T-helper 17 cell (primary cell): ENCODE measurements around the gene COPE. TPM values are rescaled to one million over a fixed set of nuclear protein-coding genes. Genes with fewer than 3 reads are reported as not detected.

ENCODE experiments used
- ATAC-seq: fragments of 150-1000 bp; cut with Tn5 transposase; 2 replicates; pipeline ENCODE4 v1.10.0; 2021; ENCODE audit warnings: mild to moderate bottlenecking, moderate library complexity
- DNase-seq, 3 donors: peaks; one replicate each; pipeline versions ENCODE4 v3.0.0 to v3.0.0-alpha.2; 2020 to 2021
- H3K9me3 ChIP-seq: one replicate; pipeline ENCODE4 v1.7.0; 2013; ENCODE audit warnings: low read length, mild to moderate bottlenecking; ENCODE audit not compliant: control insufficient read depth, poor library complexity, severe bottlenecking
- H3K27ac Mint-ChIP-seq: one replicate; pipeline ENCODE4 v1.8.0; 2022; ENCODE audit warnings: mild to moderate bottlenecking, moderate library complexity, mixed read lengths
- H3K27me3 Mint-ChIP-seq: one replicate; pipeline ENCODE4 v1.8.0; 2022; ENCODE audit warnings: mixed read lengths
- H3K36me3 Mint-ChIP-seq: one replicate; pipeline ENCODE4 v1.8.0; 2022; ENCODE audit warnings: low read depth, mixed read lengths
- H3K4me1 Mint-ChIP-seq: one replicate; pipeline ENCODE4 v1.8.0; 2022; ENCODE audit warnings: mild to moderate bottlenecking, mixed read lengths
- H3K4me3 Mint-ChIP-seq: one replicate; pipeline ENCODE4 v1.8.0; 2022; ENCODE audit warnings: mild to moderate bottlenecking, moderate library complexity, mixed read lengths
- total RNA-seq, 4 donors: library from RNA in 2 of 4; stranded (reverse) in 2 of 4; gene quantifications; one replicate each; pipeline ENCODE4 v1.2.3 and lab custom pipeline; 2022 to 2026

Gene COPE
- total RNA-seq, 2 donors from 2014 or later: 166 to 185 TPM

- peaks cover 12% of the 10 kb centered on the region for H3K4me1 Mint-ChIP-seq
- no peak overlapping the region for H3K4me3 Mint-ChIP-seq
- DNase-seq (no peak), ATAC-seq (no peak)
- H3K27ac Mint-ChIP-seq: no peak overlapping the region
- H3K36me3 Mint-ChIP-seq: peaks cover 8% of the 10 kb centered on the region
- no peaks in the 10 kb centered on the region for H3K9me3 ChIP-seq
- H3K27me3 Mint-ChIP-seq: peaks cover 18% of the 10 kb centered on the region
These were observed 18.3 kb downstream of the COPE start for GRCh38 chr19:18900700-18901481.

- Mint-ChIP-seq H3K27me3 (peaks cover 18% of the 10 kb centered on the region), H3K4me3 (no peak overlapping the region), H3K36me3 (peaks cover 6% of the 10 kb centered on the region), H3K27ac (no peak overlapping the region), H3K4me1 (peaks cover 10% of the 10 kb centered on the region)
- no peaks in the 10 kb centered on the region for H3K9me3 ChIP-seq
- no peak for DNase-seq
- peak; percentile 9 for ATAC-seq
These were observed 19.3 kb downstream of the COPE start for GRCh38 chr19:18899624-18900560.

GRCh38 chr19:18898607-18899408 lies 20.4 kb downstream of the COPE start:
- H3K4me3 Mint-ChIP-seq: no peak overlapping the region
- H3K27ac Mint-ChIP-seq: no peak overlapping the region
- no peak for DNase-seq
- H3K27me3 Mint-ChIP-seq: peaks cover 18% of the 10 kb centered on the region
- no peaks in the 10 kb centered on the region for H3K9me3 ChIP-seq
- ATAC-seq: no peak
- peaks cover 6% of the 10 kb centered on the region for H3K36me3 Mint-ChIP-seq
- H3K4me1 Mint-ChIP-seq: peaks cover 10% of the 10 kb centered on the region

GRCh38 chr19:18898081-18898606 lies 21.0 kb downstream of the COPE start:
- ATAC-seq (no peak), DNase-seq (no peak)
- H3K9me3 ChIP-seq: no peaks in the 10 kb centered on the region
- Mint-ChIP-seq H3K27me3 (peaks cover 18% of the 10 kb centered on the region), H3K4me1 (peaks cover 10% of the 10 kb centered on the region), H3K27ac (no peak overlapping the region), H3K36me3 (peaks cover 6% of the 10 kb centered on the region), H3K4me3 (no peak overlapping the region)

GRCh38 chr19:18897094-18898029 lies 21.8 kb downstream of the COPE start:
- peaks cover 18% of the 10 kb centered on the region for H3K27me3 Mint-ChIP-seq
- H3K36me3 Mint-ChIP-seq: peaks cover 6% of the 10 kb centered on the region
- H3K9me3 ChIP-seq: no peaks in the 10 kb centered on the region
- no peak overlapping the region for H3K27ac Mint-ChIP-seq
- no peak for DNase-seq
- H3K4me1 Mint-ChIP-seq: peaks cover 8% of the 10 kb centered on the region
- ATAC-seq: peak; percentile 22
- H3K4me3 Mint-ChIP-seq: peak overlapping the region; percentile 89

GRCh38 chr19:18896421-18896841 lies 22.8 kb downstream of the COPE start:
- Mint-ChIP-seq H3K27me3 (peaks cover 18% of the 10 kb centered on the region), H3K4me3 (peak overlapping the region; percentile 89), H3K27ac (no peak overlapping the region), H3K36me3 (peaks cover 6% of the 10 kb centered on the region), H3K4me1 (peaks cover 8% of the 10 kb centered on the region)
- ATAC-seq: no peak
- no peak for DNase-seq
- no peaks in the 10 kb centered on the region for H3K9me3 ChIP-seq

GRCh38 chr19:18895824-18896341 lies 23.3 kb downstream of the COPE start, which contains the start of gene CERS1:
CERS1 (minus strand) TSS chr19:18896158; CDS start chr19:18896072, 86 bp downstream.
- DNase-seq (no peak), ATAC-seq (peak; percentile 27)
- H3K4me3 Mint-ChIP-seq: peak within 1 kb of the TSS; percentile 89
- peaks cover 6% of the 10 kb centered on the region for H3K36me3 Mint-ChIP-seq
- no peaks in the 10 kb centered on the region for H3K9me3 ChIP-seq
- H3K27ac Mint-ChIP-seq: no peak within 1 kb of the TSS
- peaks cover 18% of the 10 kb centered on the region for H3K27me3 Mint-ChIP-seq
- peaks cover 8% of the 10 kb centered on the region for H3K4me1 Mint-ChIP-seq

GRCh38 chr19:18895038-18895823 lies 24.0 kb downstream of the COPE start:
- no peak for ATAC-seq
- Mint-ChIP-seq H3K4me1 (peaks cover 8% of the 10 kb centered on the region), H3K36me3 (peaks cover 6% of the 10 kb centered on the region), H3K27ac (no peak overlapping the region), H3K27me3 (peaks cover 19% of the 10 kb centered on the region), H3K4me3 (peak overlapping the region; percentile 45)
- DNase-seq: no peak
- H3K9me3 ChIP-seq: no peaks in the 10 kb centered on the region

GRCh38 chr19:18894254-18895037 lies 24.7 kb downstream of the COPE start:
- peaks cover 6% of the 10 kb centered on the region for H3K36me3 Mint-ChIP-seq
- peaks cover 10% of the 10 kb centered on the region for H3K4me1 Mint-ChIP-seq
- no peaks in the 10 kb centered on the region for H3K9me3 ChIP-seq
- peaks cover 26% of the 10 kb centered on the region for H3K27me3 Mint-ChIP-seq
- peak overlapping the region; percentile 45 for H3K4me3 Mint-ChIP-seq
- ATAC-seq (no peak), DNase-seq (no peak)
- no peak overlapping the region for H3K27ac Mint-ChIP-seq

GRCh38 chr19:18893587-18894253 lies 25.5 kb downstream of the COPE start:
- H3K4me3 Mint-ChIP-seq: no peak overlapping the region
- peaks cover 26% of the 10 kb centered on the region for H3K27me3 Mint-ChIP-seq

More at GRCh38 chr19:18893587-18894253, 25.5 kb downstream of the COPE start:
- H3K36me3 Mint-ChIP-seq: peaks cover 6% of the 10 kb centered on the region
- H3K9me3 ChIP-seq: no peaks in the 10 kb centered on the region
- DNase-seq (no peak), ATAC-seq (no peak)
- no peak overlapping the region for H3K27ac Mint-ChIP-seq
- H3K4me1 Mint-ChIP-seq: peaks cover 10% of the 10 kb centered on the region
